Measurements from ENCODE around the gene TKT.

- no peak for TF ChIP-seq CTCF (IDR thresholded peaks at IDR 0.05)
- TF ChIP-seq EP300 (IDR thresholded peaks at IDR 0.05) = no peak
- no peak for TF ChIP-seq POLR2A (IDR thresholded peaks at IDR 0.05)
These were observed 26.8 kb upstream of the TKT start for GRCh38 chr3:53282581-53282980.

Data from upper lobe of left lung (tissue), 4 donors.